CD4-positive, alpha-beta T cell treated with Interferon alpha-2 for 1 hour (primary cell): ENCODE data around the gene ICOSLG.
"Not testable (repeated sequence)": the region's sequence is repeated elsewhere in the genome, so short reads cannot be mapped to it uniquely, and the experiment has no call there.

ENCODE experiments used
- DNase-seq, 2 donors: peaks; one replicate each; pipeline ENCODE4 v3.0.0-alpha.2; 2020 to 2022

ICOSLG gene

GRCh38 chr21:44263768-44264167 lies 23.0 kb upstream of the ICOSLG start:
- DNase-seq, result no peak

- no peak for DNase-seq
Observed at GRCh38 chr21:44263221-44263760, 22.5 kb upstream of the ICOSLG start.

DNA sequence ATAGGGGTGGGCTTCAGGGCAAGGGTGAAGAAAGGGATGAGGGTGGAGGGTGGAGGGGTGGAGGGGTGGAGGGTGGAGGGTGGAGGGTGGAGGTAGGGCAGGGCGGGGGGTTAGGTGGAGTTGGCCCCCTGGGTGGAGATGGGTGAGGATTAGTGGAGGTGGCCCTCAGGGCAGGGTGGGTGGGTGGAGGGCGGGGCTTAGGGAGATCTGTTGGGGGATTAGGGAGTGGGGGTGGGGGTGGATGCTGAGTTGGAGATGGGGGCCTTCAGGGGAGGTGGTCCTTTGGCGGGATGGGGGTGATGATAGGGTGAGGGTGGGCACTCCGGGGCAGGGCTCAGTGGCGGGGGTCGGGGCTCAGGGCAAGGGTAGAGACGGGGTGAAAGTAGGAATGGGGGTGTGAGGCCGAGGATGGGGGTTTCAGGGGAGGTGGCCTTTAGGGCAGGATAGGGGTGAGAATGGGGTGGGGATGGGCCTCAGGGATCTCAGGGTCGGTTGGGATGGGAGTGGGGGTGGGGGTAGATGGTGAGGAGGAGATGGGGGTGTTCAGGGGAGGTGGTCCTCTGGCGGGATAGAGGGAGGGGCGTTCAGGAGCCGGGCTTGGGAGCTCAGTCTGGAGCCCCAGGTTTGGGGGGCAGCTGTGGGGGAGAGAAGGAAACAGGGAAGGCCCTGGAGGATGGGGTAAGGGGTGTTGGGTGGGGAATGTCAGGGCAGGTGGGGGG lies 21.8 kb upstream of the ICOSLG start:
- DNase-seq, result no peak

DNA sequence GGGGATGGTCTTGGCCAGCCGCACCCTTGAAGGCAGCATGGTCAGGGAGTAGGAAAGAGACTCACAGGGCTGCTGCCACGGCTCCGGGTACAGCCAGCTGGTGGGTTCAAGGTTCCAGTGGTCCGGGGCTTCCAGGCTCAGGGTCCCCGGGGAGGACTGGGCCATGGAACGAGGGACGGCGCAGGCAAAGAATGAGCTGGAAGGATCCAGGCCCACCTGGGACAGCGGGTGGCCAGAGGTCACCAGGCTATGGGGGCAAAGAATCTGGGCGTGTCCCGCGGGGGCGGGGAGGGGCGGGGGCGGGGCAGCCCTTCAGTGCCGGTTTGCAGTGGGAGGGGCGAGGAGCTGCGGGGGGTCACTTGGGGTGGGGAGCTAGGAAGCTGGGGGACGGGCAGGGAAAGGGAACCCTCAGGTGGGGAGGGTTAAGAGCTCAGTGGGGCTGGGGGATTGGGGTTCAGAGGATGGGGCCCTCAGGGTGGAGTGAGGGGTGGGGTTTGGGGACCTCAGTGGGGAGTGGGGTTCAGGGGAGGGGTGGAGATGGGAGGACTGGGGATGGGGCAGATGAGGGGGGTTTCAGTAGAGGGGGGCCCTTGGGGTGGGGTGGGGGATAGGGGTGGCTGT lies 21.0 kb upstream of the ICOSLG start, which contains the start of gene DNMT3L:
TSS of gene DNMT3L (minus strand) at position 223 of the 621 bp plus-strand sequence. CDS start 638 bp downstream, outside the sequence.
- no peak for DNase-seq

DNA sequence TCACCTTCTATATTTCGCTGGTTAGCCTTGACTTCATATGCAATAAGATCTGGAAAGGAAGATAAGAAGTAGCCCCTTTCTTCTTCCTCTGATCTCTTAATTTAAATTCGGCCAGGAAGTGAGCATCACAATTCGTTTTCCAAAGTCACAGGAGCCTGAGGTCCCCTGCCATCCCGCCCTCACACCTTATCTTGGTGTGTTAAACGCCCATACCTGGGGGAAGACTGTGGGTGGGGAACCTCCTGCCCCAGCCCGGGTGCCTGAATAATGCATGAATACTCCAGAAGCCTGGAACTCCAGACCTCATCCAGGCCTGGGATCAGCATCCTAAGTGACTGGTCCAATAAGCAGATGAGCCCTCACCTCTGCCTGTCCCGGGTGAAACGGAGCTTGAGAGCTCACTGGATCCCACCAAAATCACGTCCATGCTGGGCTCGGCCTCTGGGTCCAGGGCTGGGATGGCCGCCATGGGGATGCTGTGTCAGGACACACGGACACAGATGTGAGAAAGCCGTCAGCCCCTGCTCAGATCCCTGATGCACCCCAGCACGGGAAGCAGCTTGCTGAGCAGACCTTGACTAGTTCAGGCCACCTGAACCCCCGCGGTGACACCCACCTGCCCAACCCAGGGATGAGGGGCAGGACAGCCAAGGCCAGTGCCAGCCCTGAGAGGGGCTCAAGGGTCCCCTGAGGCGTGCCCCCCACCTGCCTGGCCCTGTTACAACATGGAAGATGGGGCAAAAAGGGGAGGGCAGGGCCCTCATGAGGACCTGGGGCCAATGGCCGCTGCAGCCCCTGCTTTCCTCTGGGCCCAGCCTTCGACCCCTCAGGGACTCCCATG lies 20.3 kb upstream of the ICOSLG start:
- no peak for DNase-seq

DNA sequence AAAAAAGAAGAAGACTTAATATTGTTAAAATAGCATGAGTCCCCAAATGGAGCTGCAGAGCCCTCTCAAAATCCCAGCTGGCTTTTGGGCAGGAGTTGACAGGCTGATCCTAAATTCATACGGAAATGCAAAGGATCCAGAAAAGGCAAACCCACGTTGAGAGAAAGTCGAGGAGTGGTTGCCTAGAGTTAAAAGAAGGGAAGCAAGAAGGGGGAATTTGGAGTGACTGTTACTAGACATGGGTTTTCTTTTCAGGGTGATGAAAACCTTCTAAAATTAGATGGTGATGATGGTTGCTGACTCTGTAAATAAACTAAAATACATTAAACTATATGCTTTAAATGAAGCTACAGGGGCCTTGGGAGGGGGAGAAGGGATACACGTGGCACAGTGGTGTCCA lies 19.3 kb upstream of the ICOSLG start:
- DNase-seq, result no peak

GRCh38 chr21:44259082-44259705 lies 18.5 kb upstream of the ICOSLG start:
- no peak for DNase-seq

DNA sequence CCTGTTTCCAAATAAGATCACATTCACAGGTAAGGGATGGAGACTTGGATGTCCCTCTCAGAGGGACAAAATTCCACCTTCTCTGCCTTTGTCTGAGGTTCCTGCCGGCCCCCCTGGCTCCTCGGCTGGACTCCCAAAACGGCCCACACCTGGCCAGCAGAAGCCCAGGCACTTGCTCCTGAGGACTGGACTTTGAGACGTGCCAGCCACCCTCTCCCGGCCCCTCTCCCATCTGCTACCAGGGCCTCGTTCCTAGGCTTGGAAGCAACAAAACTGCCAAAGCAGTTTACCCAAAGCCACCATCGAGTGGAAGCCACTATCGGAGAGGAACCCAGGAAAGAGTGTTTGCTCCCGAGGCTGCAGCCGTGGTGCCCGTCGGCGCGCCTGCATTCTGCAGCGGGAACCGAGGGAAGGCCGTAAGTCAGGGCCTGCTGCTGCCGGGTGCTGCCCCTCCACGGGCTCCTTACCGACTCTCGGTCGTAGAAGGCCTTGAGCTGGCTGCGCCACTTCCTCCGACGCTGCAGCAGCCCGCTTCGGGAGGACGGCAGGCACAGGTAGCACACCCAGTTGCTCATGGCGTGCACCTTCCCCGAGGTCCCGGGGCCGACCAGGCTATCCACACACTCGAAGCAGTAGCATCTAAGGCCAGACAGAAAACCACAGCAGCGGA lies 17.4 kb upstream of the ICOSLG start:
- no peak for DNase-seq

- no peak for DNase-seq
Observed at GRCh38 chr21:44255511-44255981, 14.8 kb upstream of the ICOSLG start.

GRCh38 chr21:44253832-44254710 lies 13.3 kb upstream of the ICOSLG start:
- no peak for DNase-seq

- not testable (repeated sequence) for DNase-seq
Observed at GRCh38 chr21:44249204-44250037, 8.7 kb upstream of the ICOSLG start.

DNA sequence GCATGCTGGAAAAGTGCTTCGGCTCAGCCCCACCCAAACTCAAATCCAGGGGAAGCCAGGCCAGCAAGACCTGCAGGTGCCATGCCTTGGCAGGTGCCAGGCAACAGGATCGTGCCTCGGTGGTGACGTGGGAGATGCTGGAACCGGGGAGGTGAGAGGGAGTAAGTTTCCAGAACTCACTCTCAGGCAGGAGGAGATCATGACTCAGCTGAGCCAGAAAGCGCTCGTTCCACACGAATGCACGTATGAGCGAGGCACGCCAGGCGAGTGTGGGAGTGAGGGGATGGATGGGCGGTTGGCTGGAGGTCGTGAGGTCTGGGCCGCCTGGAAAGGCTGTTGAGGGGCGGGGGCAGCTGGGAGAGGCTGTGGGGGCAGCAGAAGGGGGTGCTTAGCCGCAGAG lies 7.2 kb upstream of the ICOSLG start:
- not testable (repeated sequence) for DNase-seq

GRCh38 chr21:44243980-44244379 lies 3.2 kb upstream of the ICOSLG start:
- not testable (repeated sequence) for DNase-seq

- not testable (repeated sequence) for DNase-seq
Observed at GRCh38 chr21:44241281-44241680, 538 bp upstream of the ICOSLG start.

DNA sequence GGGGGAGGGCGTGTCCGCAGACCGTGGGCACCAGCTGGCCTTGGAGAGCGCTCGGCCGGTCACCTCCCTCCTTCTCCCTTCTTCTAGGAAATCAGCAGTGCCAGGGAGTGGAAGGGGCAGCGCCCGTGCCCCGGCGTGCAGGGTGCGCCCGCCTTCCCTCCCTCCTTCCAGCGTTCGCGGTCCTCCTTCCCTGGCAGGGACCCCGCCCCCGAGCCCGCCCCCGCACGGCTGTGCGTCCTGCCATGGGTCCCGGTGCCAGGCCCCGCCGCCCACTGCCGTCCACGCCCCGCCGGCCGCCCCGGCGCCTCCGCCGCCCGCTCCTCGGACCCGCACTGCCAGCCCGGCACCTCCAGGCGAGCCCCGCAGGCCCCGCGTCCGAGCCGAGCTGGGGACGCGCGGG lies 390 bp downstream of the ICOSLG start:
- not testable (repeated sequence) for DNase-seq

- not testable (repeated sequence) for DNase-seq
Observed at GRCh38 chr21:44229561-44229960, 11.2 kb downstream of the ICOSLG start.

GRCh38 chr21:44228109-44228508 lies 12.6 kb downstream of the ICOSLG start:
- not testable (repeated sequence) for DNase-seq

DNA sequence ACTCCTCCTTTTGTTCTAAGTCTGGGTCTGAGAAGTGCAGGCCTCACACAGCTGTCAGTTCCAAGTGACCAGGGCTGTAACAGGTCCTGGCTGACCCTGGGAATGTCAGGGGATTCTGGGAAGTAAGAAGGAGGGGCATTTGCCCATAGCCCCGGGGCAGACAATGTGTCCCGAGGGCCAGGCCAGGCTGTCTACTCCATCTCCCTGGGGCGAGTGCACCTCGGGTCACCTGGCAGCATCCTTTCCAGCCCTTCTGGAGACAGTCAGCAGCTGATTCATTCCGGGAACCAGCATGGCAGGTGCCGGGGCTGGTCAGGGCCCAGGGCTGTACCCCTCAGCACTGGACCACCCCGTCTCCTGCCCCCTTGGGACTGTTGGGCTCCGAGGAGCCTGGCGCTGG lies 13.1 kb downstream of the ICOSLG start:
- DNase-seq, result not testable (repeated sequence)

- not testable (repeated sequence) for DNase-seq
Observed at GRCh38 chr21:44225605-44226004, 15.1 kb downstream of the ICOSLG start.

GRCh38 chr21:44223334-44223733 lies 17.4 kb downstream of the ICOSLG start:
- DNase-seq, result not testable (repeated sequence)
